Stimulated activated CD4-positive, alpha-beta T cell treated with anti-CD3 and anti-CD28 coated beads, Interleukin-2, amount 100 ng/mL, for 48 hours (primary cell): ENCODE results near the gene SCN1B.
"Not testable (repeated sequence)": the region's sequence is repeated elsewhere in the genome, so short reads cannot be mapped to it uniquely, and the experiment has no call there.

ENCODE experiments used
- DNase-seq, 2 donors: peaks; one replicate each; pipeline ENCODE4 v3.0.0-alpha.2; 2020

The SCN1B gene

GRCh38 chr19:35039881-35040825 is 9.9 kb downstream of the SCN1B start:
- no peak for DNase-seq

DNA sequence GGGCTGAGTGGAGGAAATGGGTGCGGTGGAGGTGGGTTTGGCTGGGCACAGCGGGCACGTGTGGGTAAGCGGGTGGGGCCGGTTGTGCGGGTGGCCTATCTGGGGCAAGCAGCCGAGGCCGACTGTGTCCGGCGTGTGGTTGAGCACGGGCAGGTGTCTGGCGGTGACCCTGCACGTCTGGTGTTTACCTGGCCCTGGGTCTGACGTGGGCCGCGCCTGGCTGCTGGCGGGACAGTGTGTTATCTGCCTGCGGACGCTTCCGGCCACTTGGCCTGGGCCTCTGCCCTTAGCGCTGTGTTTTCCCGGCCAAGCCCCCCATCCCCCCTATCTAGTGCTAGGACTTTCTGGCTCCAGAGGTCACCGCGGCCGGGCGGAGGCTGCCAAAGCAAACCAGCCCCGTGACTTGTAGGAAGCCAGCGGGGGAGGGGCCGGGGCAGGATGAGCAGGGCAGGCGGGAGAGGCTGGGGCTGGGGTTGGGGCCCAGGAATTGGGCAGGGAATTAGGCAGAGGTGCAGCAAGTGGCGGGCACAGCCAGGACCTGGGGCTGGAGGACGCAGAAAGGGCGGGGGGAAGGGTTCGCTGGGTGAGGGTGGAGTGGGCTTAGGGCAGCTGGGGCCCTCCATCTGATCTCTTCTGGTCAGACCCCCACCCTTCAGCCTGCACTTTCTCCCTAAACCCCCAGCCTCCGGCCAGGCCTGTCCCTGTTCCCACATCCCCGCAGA is 10.7 kb downstream of the SCN1B start:
- peak in 1 of 2 donors; percentile 40 for DNase-seq

DNA sequence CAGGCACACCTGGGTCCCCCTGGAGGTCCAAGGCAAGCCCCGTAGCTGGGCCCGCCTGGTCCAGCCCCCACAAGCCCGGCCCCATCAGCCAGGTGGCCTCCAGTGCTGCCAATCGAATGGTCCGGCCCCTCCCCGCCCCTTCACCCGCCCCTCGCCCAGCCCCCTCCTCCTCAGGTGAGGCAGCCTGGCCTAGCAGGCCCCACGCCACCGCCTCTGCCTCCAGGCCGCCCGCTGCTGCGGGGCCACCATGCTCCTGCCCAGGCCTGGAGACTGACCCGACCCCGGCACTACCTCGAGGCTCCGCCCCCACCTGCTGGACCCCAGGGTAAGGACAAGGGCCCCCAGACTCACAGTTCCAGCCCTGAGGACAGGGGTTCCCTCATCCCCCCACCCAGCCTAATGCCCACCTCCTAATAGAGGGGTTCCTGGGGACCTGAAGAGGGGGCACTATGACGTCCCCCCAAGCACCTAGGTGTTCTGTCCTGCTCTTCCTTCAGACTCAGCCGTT is 11.3 kb downstream of the SCN1B start, which contains the start of gene HPN:
Gene HPN, plus strand, starts transcription at position 174 of the 508 bp plus-strand sequence. CDS start 786 bp downstream, outside the sequence.
- no peak for DNase-seq

GRCh38 chr19:35042056-35042730 is 11.9 kb downstream of the SCN1B start:
- DNase-seq: no peak

GRCh38 chr19:35042954-35043604 is 12.8 kb downstream of the SCN1B start:
- no peak for DNase-seq

- DNase-seq: no peak
Measured at GRCh38 chr19:35043906-35044305, 13.6 kb downstream of the SCN1B start.

GRCh38 chr19:35044317-35045117 is 14.2 kb downstream of the SCN1B start:
- DNase-seq: peak; percentile 74 to 75

DNA sequence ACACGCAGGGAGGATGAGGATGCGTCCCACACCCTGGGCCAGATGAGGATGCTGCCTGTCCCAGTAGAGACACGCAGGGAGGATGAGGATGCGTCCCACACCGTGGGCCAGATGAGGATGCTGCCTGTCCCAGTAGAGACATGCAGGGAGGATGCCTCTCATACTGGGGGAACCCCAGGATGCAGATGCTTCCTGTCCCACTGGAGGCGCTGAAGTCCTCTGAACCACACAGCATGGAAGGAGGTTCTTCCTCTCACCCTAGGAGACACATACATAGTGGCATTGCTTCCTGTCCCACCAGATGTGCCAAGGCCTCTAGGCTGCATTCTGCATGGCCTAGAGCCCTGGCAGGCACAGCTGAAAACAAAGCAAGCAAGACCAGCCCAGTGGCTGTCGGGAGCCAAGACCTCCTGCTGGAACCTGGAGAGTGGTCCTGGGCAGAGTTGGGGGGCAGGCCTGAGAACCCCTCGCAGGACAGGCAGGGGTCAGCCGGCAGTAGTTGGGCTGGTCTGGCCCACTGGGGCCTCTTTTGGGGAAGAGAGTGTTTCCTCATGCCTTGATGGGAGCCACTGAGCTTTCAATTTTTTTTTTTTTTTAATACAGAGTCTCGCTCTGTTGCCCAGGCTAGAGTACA is 15.5 kb downstream of the SCN1B start:
- peak; percentile 23 to 39 for DNase-seq

DNA sequence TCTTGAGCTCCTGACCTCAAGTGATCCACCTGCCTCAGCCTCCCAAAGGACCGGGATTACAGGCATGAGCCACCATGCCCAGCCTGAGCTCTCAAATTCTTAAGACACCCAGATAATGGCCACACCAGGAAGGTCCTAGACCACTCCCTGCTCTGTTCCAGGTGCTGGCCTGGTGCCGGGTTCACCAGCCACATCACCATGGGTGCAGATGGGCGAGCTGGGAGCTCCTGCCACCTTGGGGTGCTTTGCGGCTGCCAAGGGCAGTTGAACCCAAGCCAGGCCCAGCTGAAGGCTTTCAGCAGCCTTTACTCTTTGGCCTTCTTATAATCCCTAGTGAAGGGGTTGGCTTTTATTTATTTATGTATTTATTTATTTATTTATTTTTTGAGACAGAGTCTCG is 16.2 kb downstream of the SCN1B start:
- no peak for DNase-seq

GRCh38 chr19:35048911-35049411 is 18.7 kb downstream of the SCN1B start:
- no peak for DNase-seq

GRCh38 chr19:35049456-35049855 is 19.2 kb downstream of the SCN1B start:
- DNase-seq: no peak

DNA sequence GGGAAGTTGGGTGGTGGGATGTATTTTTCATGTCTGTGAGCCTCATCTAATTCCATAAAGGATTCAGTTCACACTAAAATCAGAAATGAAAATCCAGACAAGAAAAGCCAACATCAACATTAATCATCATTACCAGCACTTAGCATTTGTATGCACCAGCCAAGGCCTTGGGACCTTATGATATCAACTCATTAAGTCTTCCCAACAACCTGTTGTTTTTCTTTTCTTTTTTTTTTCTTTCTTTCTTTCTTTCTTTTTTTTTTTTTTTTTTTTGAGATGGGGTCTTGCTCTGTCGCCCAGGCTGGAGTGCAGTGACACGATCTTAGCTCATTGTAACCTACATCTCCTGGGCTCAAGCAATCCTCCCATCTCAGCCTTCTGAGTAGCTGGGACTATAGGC is 20.4 kb downstream of the SCN1B start:
- DNase-seq: not testable (repeated sequence)

DNA sequence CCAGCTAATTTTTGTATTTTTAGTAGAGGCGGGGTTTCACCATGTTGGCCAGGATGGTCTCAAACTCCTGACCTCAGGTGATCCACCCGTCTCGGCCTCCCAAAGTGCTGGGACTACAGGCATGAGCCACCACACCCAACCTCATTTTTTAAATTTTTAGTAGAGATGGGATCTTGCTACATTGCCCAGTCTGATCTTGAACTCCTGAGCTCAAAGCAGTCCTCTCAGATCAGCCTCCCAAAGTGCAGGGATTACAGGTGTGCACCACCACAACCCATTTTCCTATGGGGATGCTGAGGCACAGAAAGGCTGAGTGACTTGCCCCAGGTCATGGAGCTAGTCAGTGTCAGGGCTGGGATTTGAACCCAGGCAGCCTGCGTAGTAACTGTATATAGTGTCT is 21.0 kb downstream of the SCN1B start:
- not testable (repeated sequence) for DNase-seq

- no peak for DNase-seq
Measured at GRCh38 chr19:35051796-35052195, 21.5 kb downstream of the SCN1B start.

GRCh38 chr19:35052599-35053190 is 22.4 kb downstream of the SCN1B start:
- no peak for DNase-seq

DNA sequence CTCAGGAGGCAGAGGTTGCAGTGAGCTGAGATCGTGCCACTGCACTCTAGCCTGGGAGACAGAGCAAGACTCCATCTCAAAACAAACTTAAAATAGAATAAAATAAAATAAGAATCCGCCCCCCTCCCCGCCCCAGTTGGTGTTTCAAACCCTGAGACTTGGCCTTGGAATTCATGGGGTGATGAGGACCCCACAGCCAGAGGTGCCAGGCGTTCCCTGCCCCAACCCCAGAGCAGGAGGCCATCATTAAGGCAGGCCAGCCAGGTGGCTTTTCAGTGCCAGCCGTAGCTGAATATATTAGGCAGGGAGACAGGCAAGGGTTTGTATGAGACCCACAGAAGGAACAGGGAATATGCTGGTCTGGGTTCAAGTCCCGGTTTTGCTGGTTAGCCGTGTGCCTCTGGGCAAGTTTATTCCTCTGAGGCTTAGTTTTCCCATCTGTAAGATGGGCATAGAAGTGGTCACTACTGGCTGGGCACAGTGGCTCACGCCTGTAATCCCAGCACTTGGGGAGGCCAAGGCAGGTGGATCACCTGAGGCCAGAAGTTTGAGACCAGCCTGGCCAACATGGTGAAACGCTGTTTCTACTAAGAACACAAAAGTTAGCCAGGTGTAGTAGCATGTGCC is 23.5 kb downstream of the SCN1B start:
- DNase-seq: no peak

DNA sequence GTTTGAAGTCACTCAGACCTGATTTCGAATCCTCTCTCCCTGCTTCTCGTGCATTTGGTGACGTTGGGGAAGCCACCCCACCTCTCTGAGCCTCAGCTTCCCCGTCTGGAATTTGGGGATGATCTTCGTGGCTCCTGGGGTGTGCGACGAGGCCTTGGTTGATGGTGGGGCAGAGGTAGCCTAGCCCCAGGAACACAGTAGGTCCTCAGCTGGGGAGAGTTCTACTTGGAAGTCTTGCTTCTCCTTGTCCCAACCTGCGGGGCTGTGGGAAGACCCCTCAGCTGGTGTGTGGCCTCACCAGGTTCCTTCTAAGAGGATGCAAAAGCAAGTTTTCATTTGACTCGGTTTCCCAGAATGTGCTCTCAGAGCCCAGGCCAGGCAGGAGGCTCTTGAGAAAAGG is 24.4 kb downstream of the SCN1B start:
- DNase-seq: no peak

- no peak for DNase-seq
Measured at GRCh38 chr19:35055715-35056179, 25.5 kb downstream of the SCN1B start.

GRCh38 chr19:35056513-35057063 is 26.3 kb downstream of the SCN1B start:
- DNase-seq: no peak

DNA sequence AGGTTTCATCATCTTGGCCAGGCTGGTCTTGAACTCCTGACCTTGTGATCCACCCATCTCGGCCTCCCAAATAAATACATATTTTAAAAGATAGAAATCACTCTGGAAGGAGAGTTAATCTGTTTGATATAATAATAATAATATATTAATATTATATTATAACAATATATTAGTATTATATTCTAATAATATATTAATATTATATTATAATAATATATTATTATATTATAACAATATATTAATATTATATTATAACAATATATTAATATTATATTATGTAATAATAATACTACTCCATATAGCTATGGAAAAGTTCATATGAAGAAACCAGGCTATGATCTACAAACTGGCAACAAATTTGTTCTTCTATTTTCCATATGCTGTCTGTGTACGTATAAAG is 28.1 kb downstream of the SCN1B start:
- no peak for DNase-seq
